Measurements from ENCODE around the gene C1orf105. TPM values are rescaled to one million over a fixed set of nuclear protein-coding genes. Genes with fewer than 3 reads are reported as not detected.
"Not testable (repeated sequence)": the region's sequence is repeated elsewhere in the genome, so short reads cannot be mapped to it uniquely, and the experiment has no call there.

C1orf105 gene
- total RNA-seq, 2 donors from 2014 or later: not detected

DNA sequence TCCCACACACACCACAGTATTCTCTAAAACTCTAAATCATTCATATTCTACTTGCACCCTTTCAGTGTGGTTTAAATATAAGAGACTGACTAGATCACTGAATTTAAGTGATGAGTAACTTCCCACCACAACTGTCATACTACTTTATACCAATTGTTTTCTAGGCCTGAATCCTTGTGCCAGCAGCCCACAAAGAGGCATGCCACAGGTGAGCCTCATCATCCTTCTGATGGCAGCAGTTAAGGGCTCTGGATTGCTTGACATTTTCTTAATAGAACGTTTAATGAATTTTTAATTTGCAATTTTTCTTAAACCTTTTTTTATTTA, 9.6 kb downstream of the C1orf105 start:
- no peaks in the 10 kb centered on the region for H3K27me3 ChIP-seq (replicated peaks; ENCODE audit: insufficient read depth)
- TF ChIP-seq, protein P1, sequence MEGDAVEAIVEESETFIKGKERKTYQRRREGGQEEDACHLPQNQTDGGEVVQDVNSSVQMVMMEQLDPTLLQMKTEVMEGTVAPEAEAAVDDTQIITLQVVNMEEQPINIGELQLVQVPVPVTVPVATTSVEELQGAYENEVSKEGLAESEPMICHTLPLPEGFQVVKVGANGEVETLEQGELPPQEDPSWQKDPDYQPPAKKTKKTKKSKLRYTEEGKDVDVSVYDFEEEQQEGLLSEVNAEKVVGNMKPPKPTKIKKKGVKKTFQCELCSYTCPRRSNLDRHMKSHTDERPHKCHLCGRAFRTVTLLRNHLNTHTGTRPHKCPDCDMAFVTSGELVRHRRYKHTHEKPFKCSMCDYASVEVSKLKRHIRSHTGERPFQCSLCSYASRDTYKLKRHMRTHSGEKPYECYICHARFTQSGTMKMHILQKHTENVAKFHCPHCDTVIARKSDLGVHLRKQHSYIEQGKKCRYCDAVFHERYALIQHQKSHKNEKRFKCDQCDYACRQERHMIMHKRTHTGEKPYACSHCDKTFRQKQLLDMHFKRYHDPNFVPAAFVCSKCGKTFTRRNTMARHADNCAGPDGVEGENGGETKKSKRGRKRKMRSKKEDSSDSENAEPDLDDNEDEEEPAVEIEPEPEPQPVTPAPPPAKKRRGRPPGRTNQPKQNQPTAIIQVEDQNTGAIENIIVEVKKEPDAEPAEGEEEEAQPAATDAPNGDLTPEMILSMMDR (IDR thresholded peaks at IDR 0.05): no peak
- H3K4me1 ChIP-seq (ENCODE audit: control insufficient read depth in 1 of 2, low read depth in 2 of 2): no peaks in the 10 kb centered on the region
- no peak overlapping the region for H3K27ac ChIP-seq
- H3K4me3 ChIP-seq: no peak overlapping the region
- no peaks in the 10 kb centered on the region for H3K36me3 ChIP-seq
- no peak for ATAC-seq (ENCODE audit: insufficient number of reproducible peaks, low FRiP score, low read depth)
- no peaks in the 10 kb centered on the region for H3K9me3 ChIP-seq
- DNase-seq (ENCODE audit: low spot score): no peak

DNA sequence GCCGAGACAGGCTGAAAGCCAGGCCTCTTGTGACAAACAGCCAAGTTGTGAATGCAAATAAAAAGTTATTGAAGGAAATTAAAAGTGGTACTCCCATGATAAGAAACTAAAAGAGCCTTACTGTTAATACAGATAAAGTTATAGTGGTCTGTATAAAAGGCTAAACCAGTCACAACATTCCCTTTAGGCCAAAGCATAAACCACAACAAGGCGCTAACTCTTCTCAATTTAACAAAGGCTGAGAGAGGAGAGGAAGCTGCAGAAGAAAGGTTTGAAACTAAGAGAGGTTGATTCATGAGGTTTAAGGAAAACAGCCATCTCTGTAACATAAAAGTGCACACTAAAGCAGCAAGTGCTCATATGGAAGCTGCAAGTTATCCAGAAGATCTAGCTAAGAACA, 10.7 kb downstream of the C1orf105 start:
- no peaks in the 10 kb centered on the region for H3K9me3 ChIP-seq
- ATAC-seq (ENCODE audit: insufficient number of reproducible peaks, low FRiP score, low read depth): no peak

GRCh38 chr1:172431721-172432192, 11.3 kb downstream of the C1orf105 start:
- H3K27me3 ChIP-seq (replicated peaks; ENCODE audit: insufficient read depth): no peaks in the 10 kb centered on the region
- no peaks in the 10 kb centered on the region for H3K4me1 ChIP-seq (ENCODE audit: control insufficient read depth in 1 of 2, low read depth in 2 of 2)
- ATAC-seq (ENCODE audit: insufficient number of reproducible peaks, low FRiP score, low read depth) (no peak), DNase-seq (ENCODE audit: low spot score) (no peak)
- H3K9me3 ChIP-seq: no peaks in the 10 kb centered on the region
- no peaks in the 10 kb centered on the region for H3K36me3 ChIP-seq
- no peak overlapping the region for H3K27ac ChIP-seq
- TF ChIP-seq, protein P1 (IDR thresholded peaks at IDR 0.05): no peak
- no peak overlapping the region for H3K4me3 ChIP-seq

More for the DNA sequence above, 10.7 kb downstream of the C1orf105 start:
- no peak for DNase-seq (ENCODE audit: low spot score)
- no peaks in the 10 kb centered on the region for H3K27me3 ChIP-seq (replicated peaks; ENCODE audit: insufficient read depth)
- no peaks in the 10 kb centered on the region for H3K4me1 ChIP-seq (ENCODE audit: control insufficient read depth in 1 of 2, low read depth in 2 of 2)
- no peaks in the 10 kb centered on the region for H3K36me3 ChIP-seq
- no peak overlapping the region for H3K27ac ChIP-seq
- H3K4me3 ChIP-seq: no peak overlapping the region
- TF ChIP-seq, protein P1 (IDR thresholded peaks at IDR 0.05): no peak

DNA sequence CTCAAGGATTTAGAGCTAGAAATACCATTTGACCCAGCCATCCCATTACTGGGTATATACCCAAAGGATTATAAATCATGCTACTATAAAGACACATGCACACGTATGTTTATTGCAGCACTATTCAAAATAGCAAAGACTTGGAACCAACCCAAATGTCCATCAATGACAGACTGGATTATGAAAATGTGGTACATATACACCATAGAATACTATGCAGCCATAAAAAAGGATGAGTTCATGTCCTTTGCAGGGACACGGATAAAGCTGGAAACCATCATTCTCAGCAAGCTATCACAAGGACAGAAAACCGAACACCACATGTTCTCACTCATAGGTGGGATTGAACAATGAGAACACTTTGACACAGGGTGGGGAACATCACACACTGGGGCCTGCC, 16.7 kb downstream of the C1orf105 start:
- H3K4me3 ChIP-seq; DNase-seq (ENCODE audit: low spot score); ATAC-seq (ENCODE audit: insufficient number of reproducible peaks, low FRiP score, low read depth); H3K36me3 ChIP-seq; H3K27me3 ChIP-seq (replicated peaks; ENCODE audit: insufficient read depth); H3K9me3 ChIP-seq; H3K27ac ChIP-seq; H3K4me1 ChIP-seq (ENCODE audit: control insufficient read depth in 1 of 2, low read depth in 2 of 2): not testable (repeated sequence)

- no peaks in the 10 kb centered on the region for H3K27me3 ChIP-seq (replicated peaks; ENCODE audit: insufficient read depth)
- H3K4me1 ChIP-seq (ENCODE audit: control insufficient read depth in 1 of 2, low read depth in 2 of 2): peaks cover 7 to 22% of the 10 kb centered on the region in 2 donors
- H3K4me3 ChIP-seq: peak overlapping the region; percentile 95
- peaks cover 5% of the 10 kb centered on the region for H3K36me3 ChIP-seq
- H3K27ac ChIP-seq: no peak overlapping the region
- TF ChIP-seq, protein P1 (IDR thresholded peaks at IDR 0.05): no peak
- DNase-seq (ENCODE audit: low spot score): no peak
- no peak for ATAC-seq (ENCODE audit: insufficient number of reproducible peaks, low FRiP score, low read depth)
- no peaks in the 10 kb centered on the region for H3K9me3 ChIP-seq
Measured at GRCh38 chr1:172442404-172442803, 21.9 kb downstream of the C1orf105 start.

DNA sequence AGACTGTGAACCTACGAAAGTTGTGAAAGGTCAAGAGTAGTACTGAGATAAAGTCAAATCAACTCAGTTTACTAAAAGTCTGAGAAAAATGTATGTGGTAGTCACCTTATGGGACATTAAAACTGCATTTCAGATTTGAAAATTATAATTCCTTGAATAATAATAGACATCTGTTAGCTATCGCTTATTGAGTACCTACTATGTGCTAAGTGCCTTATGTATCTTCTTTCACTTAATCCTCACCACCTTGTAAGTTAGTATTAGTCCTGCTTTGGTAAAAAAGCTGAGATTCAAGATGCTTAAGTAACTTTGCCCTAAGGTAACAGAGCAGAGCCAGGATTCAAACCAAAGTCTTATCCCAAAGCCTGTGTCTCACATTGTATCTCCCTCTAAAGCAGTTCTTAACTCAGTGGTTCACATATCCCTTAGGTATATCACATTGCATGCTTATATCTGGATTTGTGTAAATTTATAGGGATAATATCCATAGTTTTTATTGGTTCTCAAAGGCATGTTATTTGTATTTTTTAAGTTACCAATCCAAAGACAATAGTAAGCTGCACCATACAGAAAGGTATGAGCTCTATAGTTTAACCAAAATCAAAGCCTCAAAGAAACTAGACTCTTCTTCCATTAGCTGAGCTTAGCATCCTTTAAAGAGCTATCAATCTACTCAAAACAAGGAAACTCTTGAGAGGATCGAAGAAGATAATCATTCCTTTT, 22.5 kb downstream of the C1orf105 start:
- peak overlapping the region; percentile 59 to 73 for H3K27ac ChIP-seq

More for the DNA sequence above, 22.5 kb downstream of the C1orf105 start:
- no peak for ATAC-seq (ENCODE audit: insufficient number of reproducible peaks, low FRiP score, low read depth)
- DNase-seq (ENCODE audit: low spot score): no peak
- Histone ChIP-seq H3K27me3 (replicated peaks; ENCODE audit: insufficient read depth) (no peaks in the 10 kb centered on the region), H3K4me3 (peak overlapping the region; percentile 95), H3K9me3 (no peaks in the 10 kb centered on the region), H3K4me1 (ENCODE audit: control insufficient read depth in 1 of 2, low read depth in 2 of 2) (peaks cover 7 to 22% of the 10 kb centered on the region in 2 donors), H3K36me3 (peaks cover 5% of the 10 kb centered on the region)
- TF ChIP-seq, protein P1 (IDR thresholded peaks at IDR 0.05): no peak

All from thoracic aorta (tissue), 2 donors.